HG02623 (cell line): ENCODE measurements around the gene SMO.
"Not testable (repeated sequence)": the region's sequence is repeated elsewhere in the genome, so short reads cannot be mapped to it uniquely, and the experiment has no call there.

Experiments
- ATAC-seq: cut with Tn5 transposase; IDR thresholded peaks from one replicate; pipeline ENCODE4 v1.9.1; 2021; ENCODE audit warnings: moderate library complexity; ENCODE audit not compliant: unreplicated experiment

Gene SMO

GRCh38 chr7:129208667-129209066 lies 20.2 kb downstream of the SMO start:
- ATAC-seq = no peak

GRCh38 chr7:129209067-129209926 lies 20.9 kb downstream of the SMO start:
- no peak for ATAC-seq

- ATAC-seq = no peak
These were observed 22.0 kb downstream of the SMO start for GRCh38 chr7:129210256-129210988.

GRCh38 chr7:129210989-129211312 lies 22.5 kb downstream of the SMO start:
- no peak for ATAC-seq

GRCh38 chr7:129212126-129212525 lies 23.7 kb downstream of the SMO start:
- no peak for ATAC-seq

GRCh38 chr7:129212596-129212995 lies 24.2 kb downstream of the SMO start:
- no peak for ATAC-seq

GRCh38 chr7:129213828-129214227 lies 25.4 kb downstream of the SMO start:
- no peak for ATAC-seq

- not testable (repeated sequence) for ATAC-seq
These were observed 27.3 kb downstream of the SMO start for GRCh38 chr7:129215691-129216090.

- not testable (repeated sequence) for ATAC-seq
These were observed 27.8 kb downstream of the SMO start for GRCh38 chr7:129216101-129216715.

GRCh38 chr7:129216821-129217416 lies 28.5 kb downstream of the SMO start:
- not testable (repeated sequence) for ATAC-seq

- ATAC-seq = peak; percentile 66
These were observed 30.2 kb downstream of the SMO start for GRCh38 chr7:129218514-129219062.

- ATAC-seq = not testable (repeated sequence)
These were observed 30.7 kb downstream of the SMO start for GRCh38 chr7:129219166-129219565.

GRCh38 chr7:129222064-129222463 lies 33.6 kb downstream of the SMO start:
- no peak for ATAC-seq

- ATAC-seq = peak; percentile 87
These were observed 36.1 kb downstream of the SMO start, which contains the start of gene AHCYL2 for GRCh38 chr7:129224251-129225205. TSS of gene AHCYL2 (plus strand) at chr7:129225030.

- peak; percentile 14 for ATAC-seq
These were observed 36.9 kb downstream of the SMO start for GRCh38 chr7:129225206-129225930.

- ATAC-seq = no peak
These were observed 37.6 kb downstream of the SMO start for GRCh38 chr7:129225931-129226572.

GRCh38 chr7:129227646-129228578 lies 39.5 kb downstream of the SMO start:
- no peak for ATAC-seq

- ATAC-seq = no peak
These were observed 40.2 kb downstream of the SMO start for GRCh38 chr7:129228633-129229032.
